Hindlimb muscle (tissue), 1 donor: ENCODE results near the gene TMEM131. TPM values are rescaled to one million over a fixed set of nuclear protein-coding genes. Genes with fewer than 3 reads are reported as not detected.

Source experiments
- DNase-seq: peaks from one replicate; pipeline ENCODE4 v3.0.0-alpha.2; 2013
- polyA plus RNA-seq: library from polyadenylated mRNA; unstranded; fragments of 120-200 nt; gene quantifications from one replicate; pipeline ENCODE4 v1.2.1, GENCODE V29; 2013; ENCODE audit not compliant: insufficient read length

TMEM131 gene
- polyA plus RNA-seq, 1 donor = 53.2 TPM

DNA sequence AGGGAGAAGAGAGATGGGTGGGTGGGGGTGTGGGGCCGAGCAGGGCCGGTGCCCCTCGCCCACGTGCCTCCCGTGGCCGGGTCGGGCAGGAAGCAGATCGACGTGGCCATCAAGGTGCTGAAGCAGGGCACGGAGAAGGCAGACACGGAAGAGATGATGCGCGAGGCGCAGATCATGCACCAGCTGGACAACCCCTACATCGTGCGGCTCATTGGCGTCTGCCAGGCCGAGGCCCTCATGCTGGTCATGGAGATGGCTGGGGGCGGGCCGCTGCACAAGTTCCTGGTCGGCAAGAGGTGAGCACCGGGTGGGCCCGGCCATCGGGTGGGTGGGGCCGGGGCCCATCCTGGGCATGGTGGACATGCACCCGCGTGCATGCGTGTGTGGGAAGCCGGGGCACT, 260.6 kb downstream of the TMEM131 start:
- DNase-seq = no peak

DNA sequence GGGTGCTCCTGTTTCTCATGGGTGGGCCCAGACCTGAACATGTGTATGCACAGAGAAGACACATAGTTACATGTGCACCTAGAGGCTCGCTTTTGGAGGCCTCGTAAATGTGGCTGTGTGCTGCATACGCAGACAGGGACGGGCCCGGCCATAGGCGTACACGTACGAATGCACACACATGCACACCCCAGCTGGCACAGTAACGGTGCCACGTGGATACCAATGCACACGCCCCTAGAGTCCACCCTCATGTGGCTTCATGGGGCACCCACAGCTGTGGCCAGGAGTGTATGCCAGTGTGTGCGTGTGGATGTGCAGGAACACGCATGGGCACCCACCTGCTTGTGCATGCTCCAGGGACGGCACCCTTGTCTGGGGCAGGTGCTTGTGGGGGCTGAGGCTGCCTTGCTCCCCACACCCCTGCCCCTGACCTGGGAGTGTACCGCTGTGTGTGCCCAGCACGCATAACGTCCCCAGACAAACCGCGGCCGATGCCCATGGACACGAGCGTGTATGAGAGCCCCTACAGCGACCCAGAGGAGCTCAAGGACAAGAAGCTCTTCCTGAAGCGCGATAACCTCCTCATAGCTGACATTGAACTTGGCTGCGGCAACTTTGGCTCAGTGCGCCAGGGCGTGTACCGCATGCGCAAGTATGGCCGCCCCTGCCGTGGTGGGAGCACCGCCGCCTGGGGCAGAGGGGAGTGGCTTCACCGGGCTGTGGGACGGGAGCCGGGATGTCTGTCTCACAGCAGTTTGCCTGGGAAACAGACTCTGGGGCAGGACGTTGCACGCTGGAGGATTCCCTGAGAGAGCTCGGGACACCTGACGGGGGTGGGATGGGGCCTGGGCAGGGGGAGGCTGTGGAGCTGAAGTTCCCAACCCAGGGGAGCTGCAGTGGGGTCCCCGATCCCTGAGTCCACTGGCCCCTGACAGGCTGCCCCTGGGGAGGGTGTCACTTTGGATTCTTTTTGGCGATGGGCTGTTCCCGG, 261.4 kb downstream of the TMEM131 start:
- DNase-seq = no peak

DNA sequence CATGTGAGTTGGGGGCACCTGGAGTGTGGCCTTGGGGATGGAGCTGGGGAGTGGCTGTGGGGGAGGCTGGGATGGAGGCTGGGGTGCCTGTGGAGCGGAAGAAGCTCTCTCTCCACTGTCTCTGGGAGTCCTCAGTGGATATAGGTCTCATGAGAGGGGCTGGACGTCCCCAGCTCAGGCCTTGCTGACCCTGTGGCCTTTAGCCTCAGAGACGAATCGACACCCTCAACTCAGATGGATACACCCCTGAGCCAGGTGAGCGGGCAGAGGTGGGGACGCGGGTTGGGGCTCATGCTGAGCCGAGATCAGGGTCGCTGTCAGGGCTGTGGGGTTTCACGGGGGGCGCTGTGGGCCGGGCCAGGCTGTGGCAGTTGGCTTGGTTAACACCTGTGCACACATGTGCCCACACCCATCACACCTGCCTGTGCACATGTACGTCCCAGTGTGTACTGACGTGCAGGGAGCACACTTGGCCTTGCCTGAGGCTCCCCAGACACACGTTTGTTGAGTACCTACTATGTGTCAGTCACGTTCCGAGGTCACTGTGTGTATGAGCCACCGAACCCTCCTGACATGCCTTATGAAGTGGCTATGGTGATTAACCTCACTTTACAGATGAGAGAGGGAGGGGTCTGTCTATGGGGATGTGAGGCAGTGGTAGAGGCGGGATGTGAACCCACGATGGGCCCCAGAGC, 262.3 kb downstream of the TMEM131 start:
- DNase-seq = no peak

DNA sequence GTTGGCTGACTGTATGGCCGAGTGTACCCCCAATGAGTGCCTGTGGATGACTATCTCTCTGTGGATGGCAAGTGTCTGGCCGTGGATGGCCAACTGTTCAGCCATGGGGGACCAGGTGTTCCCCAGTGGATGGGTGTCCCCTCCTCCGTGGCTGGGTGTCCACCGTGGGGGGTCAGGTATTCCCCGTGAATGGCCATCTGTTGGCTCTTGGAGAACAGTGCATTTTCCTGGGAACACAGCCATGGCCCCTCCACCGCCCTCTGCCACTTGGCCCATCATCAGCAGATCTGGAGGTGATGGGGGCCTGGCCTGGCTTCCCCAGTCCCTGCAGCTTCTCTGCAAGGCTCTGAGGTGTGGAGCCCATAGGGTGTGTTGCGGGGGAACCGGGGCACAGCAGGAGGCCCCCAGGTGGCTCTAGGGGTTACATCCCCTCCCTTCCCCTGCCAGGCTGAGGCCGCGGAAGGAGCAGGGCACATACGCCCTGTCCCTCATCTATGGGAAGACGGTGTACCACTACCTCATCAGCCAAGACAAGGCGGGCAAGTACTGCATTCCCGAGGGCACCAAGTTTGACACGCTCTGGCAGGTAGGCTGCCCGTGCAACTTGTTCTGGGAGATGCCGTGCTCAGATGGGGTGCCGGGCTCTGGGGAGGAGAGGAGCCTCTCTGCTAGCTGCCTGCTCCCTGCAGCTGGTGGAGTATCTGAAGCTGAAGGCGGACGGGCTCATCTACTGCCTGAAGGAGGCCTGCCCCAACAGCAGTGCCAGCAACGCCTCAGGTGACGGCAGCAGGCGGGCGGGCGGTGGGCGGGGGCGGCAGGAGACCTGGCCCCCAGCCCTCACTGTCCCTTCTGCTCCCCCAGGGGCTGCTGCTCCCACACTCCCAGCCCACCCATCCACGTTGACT, 263.1 kb downstream of the TMEM131 start:
- no peak for DNase-seq

DNA sequence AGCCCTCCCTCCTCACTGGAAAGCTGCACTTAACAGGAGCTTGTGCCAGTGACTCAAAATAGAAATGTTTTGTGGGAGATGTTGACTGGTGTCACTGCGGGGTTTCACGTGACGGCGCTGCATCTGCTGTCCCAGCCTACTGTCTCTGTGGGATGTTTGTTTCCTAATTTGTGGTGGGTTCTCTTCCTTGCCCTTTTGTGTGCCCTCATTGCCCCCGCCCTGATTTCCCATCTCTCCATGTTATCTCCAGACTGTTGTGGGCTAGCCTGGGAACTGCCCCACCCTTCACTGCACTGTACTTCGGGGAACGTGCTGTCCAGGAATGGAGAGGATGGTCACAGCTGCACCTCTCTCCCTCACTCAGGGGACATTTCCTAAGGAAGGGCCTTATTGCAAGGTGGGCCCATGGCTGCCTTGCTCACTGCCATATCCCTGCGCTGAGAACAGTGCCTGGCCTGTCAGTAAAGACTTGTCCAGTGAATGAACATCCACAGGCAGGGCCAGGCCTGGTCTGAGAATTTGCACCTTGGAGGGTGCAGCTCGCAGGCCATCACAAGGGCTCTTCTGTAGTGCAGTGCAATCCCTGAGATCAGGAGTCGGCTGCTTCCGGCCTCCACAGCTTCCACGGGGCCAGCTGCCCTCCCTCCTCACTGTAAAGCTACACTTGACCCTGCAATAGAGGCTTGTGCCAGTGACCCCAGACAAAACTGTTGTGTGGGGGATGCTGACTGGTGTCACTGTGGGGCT, 264.3 kb downstream of the TMEM131 start:
- no peak for DNase-seq

DNA sequence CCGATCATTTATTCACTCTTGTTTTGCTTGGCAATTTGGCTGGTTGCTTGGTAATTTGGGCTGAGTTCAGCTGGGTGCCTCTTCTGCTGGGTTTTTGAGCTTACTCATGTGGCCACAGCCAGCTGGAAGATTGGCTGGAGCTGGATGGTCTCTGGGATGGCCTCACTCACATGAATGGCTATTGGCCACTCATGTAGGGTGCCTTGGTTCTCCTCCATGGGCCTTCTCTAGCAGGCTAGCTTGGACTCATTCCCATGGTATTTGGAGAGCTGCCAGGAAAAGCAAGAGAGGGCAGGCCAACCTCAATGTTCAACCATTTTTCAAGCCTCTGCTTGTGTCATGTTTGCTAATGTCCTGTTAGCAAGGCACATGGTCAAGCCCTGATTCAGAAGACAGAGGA, 265.5 kb downstream of the TMEM131 start:
- DNase-seq = no peak

DNA sequence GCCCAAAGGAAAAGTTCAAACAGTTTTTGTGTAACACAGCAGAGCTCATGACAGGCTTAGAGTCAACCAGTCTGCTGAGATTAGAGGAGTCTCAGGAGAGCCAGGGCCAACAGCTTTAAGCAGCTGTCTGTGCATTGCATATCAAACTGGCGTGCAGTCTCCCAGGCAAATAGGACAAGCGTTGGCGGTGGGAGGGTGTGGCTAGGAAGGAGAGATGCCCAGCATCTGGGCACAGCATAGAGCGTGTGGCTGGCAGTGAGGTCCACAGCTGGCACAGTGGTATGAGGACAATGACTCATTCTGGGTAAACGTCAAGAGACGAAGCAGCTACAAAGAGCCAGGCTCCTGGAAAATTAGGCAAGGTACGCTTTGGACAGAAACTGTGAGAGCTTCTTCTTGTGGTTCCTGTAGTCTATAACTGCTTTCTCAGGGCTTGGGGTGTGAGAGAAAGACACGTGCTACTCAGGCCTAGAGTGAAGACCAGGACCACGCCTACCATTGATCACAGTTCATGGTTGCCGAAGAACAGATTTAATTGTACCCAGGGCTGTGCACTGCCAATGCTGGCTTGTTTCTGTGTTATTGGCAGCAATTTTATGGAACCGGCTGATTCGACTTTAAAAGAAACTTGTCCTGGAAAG, 267.5 kb downstream of the TMEM131 start:
- DNase-seq = peak; percentile 65

DNA sequence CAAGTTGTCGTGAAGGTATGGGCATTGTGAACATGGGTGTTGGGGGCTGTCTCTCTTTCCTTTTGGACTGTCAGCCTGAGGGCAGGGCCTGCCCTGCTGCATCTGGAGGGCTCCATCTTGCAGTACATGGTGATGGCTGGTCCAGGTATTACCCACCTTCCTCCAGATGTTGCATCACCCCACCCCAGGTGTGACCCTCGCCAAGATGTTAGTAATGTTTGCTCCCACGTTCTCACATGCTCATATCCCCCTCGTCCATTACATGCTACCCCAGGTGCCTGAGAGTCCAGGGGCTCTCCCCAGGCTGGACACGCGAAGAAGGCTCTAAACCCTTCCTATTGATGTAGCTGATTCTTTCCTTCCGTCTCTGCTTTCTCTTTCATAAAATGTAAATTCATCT, 268.5 kb downstream of the TMEM131 start:
- no peak for DNase-seq

DNA sequence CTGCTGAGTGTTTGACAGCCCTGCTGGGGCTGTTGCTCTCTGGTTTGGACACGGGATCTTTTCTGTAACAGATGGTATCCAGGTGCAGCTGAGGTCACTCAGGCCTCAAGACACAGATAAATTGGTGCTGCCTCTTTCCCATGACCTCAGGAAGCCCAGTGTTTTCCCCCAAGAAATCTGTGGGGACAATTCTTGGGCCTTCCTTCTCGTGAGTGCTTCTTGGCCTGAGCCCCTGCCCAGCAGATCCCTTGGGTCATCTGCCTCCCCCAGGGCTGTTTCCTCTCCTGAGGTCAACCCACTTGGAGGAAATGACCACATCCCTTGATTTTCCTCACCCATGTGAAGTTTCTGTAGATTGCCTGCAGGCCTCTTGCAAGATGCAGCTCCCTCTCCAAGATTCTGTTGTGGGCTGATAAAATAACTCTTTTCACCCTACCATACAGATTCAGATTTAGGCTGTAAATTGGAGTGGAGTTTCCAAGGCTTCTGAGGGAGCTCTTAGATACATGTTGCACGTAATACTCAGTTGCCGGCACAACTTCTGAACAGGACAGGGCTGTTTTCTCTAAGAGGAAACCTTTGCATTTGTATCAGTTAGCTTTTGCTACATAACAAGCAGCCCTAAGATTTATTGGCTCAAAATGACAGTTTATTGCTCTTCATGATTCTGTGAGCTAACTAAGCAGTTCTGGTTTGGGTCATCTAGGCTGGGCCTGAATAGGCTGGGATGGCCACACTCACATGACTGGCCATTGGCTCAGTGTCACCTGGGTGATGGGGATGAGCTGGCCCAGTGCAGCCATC, 269.3 kb downstream of the TMEM131 start:
- DNase-seq = peak; percentile 32

DNA sequence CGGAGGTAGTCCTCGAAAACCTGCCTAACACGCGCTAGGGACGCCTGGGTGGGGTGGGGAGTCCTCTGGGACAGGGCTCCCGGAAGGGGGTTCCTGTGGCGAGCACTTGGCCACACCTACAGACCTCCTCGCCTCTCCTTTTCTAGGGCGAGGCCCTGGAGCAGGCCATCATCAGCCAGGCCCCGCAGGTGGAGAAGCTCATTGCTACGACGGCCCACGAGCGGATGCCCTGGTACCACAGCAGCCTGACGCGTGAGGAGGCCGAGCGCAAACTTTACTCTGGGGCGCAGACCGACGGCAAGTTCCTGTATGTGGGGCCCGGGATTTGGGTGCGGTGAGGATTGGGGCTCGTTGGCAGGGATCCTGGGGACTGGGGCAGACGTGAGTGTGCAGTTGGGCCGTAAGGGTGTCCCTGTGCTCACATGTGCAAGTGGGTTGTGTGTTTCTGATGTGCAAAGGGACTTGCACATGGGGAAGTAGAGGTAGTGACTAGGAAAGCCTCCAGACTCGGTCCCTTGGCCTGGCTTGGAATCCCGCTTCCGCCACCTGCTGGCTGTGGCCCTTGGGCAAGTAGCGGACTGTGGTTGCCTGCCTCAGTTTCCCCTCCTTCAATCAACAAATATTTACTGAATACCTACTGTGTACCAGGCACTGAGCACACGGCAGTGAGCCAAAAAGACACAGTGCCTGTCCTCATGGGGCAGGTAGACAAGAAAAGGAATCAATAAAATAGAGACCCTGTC, 270.6 kb downstream of the TMEM131 start:
- no peak for DNase-seq

DNA sequence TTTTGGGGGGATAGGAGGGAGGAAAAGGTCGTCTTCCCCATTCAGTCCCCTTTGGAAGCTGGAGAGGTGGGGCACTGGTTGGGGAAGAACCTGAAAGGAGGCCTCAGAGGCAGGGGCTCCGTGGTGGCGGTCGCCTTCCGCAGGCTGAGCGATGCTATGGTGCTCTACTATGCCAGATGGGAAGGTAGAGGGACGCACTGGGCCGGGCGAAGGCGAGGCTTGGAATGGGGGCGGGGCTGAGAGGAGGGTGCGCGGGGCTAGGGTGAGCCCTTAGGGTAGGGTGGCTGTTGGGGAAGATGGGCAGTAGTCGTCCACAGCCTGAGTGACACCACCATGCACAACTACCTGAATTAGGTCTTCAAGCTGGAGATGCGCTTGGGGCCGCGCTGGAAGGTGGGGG, 271.2 kb downstream of the TMEM131 start:
- DNase-seq = no peak

DNA sequence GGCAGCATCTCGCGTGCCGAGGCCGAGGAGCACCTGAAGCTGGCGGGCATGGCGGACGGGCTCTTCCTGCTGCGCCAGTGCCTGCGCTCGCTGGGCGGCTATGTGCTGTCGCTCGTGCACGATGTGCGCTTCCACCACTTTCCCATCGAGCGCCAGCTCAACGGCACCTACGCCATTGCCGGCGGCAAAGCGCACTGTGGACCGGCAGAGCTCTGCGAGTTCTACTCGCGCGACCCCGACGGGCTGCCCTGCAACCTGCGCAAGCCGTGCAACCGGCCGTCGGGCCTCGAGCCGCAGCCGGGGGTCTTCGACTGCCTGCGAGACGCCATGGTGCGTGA, 271.7 kb downstream of the TMEM131 start:
- no peak for DNase-seq

DNA sequence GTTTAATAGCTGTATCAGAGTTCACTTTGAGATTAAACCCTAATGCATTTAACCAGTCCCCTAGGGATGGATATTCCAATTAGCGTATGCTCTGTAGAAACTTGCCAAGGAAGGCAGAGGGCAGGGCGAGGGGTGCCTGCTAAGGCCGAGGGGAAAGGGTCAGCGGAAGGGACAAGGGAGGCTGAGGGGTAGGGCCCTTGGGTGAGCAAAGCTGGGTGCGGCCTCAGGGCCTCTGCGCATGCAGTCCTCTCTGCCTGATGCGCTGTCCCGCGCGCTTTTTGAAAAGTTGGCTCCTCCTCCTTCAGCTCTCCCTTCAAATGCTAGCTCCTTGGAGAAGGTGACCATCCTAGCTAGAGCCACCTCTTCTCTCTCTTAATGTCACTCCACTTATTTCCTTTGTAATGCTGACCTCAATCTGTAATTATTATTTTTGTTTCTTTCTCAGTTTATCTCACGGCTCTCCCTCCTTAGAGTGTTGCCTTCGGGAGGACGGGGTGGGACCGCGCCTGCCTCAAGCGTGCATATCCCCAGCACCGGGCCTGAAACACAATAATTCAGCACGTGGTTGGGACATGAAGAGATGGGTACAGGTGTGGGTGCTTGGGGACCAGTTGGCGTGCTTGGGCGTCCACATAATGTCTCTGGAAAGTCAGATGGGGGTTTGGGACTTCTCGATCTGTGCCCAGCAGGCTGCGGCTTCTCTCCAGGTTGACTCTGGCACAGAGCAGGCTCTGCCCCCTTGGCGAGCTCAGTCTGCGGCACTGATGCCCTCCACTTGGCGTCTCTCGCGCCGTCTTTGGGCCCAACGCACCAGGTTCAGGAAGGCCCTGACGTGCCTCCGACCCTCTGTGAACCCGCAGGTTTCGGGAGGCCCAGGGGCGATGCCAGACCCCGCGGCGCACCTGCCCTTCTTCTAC, 272.3 kb downstream of the TMEM131 start:
- no peak for DNase-seq

DNA sequence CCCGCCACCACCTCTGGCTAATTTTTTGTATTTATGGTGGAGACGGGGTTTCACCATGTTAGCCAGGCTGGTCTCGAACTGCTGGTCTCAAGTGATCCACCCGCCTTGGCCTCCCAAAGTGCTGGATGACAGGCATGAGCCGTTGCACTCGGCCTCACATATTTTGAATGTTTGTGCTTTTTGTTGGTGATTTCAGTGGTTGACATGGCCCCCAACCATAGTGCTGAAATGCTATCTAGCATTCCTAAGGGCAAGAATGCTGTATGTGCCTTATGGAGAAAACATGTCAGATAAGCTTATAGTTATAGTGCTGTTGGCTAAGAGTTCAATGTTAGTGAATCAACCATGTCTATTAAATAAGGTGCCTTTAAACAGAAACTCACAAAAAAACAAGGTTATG, 273.5 kb downstream of the TMEM131 start:
- DNase-seq = no peak

DNA sequence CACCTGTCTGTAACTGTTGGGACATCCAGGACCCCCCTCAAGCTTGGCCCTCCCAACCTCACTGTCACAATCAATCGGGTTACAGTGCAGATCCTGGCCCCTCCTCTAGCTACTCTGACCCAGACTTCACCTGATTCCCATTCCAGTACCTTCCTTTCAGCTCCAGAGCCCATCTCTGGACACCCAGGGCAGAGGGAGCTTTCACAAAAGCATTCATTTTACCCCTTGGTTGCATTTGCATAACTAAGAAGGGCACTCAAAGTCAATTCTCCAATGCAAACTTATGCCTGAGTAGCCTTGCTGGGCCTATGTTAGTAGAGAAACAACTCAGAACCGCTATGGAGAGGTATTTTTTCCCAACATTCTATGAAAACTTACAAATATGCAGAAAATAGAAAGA, 275.0 kb downstream of the TMEM131 start:
- DNase-seq = no peak

DNA sequence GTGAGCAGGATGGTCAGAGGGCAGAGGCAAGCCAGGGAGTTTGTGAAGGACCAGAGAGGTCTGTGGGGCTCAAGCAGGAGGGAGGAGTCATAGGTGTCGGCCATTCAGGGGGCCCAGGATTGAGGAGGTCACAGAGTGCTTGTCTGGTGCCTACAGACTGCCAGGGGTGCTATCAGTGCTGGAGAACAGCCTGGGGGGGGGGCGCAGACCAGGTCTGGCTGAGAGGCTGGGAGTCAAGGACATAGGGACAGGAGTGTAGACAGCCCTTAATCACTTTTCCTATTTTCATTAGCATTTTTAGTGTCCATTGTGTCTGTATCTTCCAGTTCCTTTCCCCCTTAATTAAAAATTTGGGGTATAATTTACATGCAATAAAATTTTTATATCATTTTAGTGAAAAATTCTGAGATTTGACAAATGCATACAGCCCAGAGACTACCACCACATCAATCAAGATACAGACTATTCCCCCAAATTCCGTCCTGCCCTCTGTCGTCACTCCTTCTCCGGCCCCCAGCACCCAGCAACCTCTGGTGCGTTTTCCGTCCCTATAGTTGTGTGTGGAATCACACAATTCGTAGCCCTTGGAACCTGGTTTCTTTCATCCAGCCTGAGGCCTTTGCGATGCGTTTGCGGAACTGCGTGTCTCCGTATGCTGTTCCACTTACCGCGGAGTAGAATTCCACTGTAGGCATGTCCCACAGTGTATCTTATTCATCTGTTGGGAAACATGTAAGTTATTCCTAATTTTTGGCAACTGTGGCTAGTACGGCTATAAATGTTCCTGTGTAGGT, 276.2 kb downstream of the TMEM131 start:
- no peak for DNase-seq

DNA sequence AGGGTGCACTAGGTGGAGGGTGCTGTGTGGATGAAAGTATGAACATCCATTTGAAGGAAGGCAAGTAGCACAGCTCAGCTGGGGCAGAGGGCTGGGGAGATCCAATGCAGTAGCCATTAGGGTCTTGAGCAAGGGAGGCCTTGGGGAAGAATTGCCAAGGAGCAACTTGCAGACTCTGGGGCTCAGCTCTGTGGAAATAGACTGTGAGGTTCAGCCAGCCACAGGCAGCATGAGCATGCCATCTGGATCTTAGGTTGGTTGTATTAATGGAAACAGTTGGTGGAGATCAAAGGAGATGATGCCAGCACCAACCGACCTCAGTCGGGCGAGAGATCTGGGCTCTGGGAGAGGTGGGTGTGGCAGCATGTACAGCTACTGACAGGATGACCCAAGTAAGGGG, 276.8 kb downstream of the TMEM131 start:
- DNase-seq = no peak
